Activated CD4-positive, alpha-beta T cell treated with anti-CD3 and anti-CD28 coated beads, Interleukin-10, Interleukin-2, amounts not matched to agents 100 ng/mL and 50 ng/mL, durations not matched to agents 16 hours and 8 hours (primary cell): Measurements from ENCODE around the gene EPHA4.

Experiments used
- DNase-seq: peaks from one replicate; pipeline ENCODE4 v3.0.0-alpha.2; 2020

EPHA4 gene

GRCh38 chr2:221381928-221382488, 190.1 kb downstream of the EPHA4 start:
- no peak for DNase-seq

DNA sequence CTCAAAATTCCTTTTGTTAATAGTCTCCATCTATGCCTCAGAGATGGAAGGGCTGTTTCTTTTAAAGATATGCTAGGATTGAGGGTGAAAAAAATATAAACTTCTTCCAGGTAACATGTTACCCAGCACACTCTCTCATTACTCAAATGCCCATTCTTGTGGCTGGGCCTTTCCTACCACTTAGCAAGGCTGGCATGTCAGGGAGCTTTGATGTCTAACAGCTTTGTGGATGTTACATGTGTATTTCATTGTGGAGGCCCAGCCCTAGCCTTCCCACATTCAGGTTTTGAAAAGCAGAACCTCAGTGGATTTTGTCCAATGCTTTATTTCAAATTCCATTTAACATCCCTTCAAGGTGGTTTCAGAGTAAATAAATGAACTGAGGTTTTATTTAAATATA, 191.4 kb downstream of the EPHA4 start:
- DNase-seq = no peak

- no peak for DNase-seq
These were observed 192.0 kb downstream of the EPHA4 start for GRCh38 chr2:221380062-221380461.

DNA sequence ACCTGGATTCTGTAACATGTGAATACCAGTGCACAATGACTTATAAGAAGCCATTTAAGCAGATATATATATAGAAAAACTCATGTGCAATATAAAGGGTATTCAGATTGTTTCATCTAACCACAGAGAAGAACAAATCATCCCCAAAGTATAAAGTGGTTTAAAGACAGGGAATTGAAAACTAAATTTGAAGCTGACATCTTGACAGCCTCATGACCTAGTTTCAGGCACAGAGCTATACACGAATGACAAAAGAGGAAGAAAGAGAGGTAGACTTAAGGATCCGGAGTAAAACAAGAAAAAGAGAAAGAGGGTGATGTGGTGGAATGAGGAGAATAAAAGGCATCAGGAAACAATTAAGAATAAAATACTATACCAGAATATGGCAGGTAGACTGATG, 194.5 kb downstream of the EPHA4 start:
- no peak for DNase-seq

DNA sequence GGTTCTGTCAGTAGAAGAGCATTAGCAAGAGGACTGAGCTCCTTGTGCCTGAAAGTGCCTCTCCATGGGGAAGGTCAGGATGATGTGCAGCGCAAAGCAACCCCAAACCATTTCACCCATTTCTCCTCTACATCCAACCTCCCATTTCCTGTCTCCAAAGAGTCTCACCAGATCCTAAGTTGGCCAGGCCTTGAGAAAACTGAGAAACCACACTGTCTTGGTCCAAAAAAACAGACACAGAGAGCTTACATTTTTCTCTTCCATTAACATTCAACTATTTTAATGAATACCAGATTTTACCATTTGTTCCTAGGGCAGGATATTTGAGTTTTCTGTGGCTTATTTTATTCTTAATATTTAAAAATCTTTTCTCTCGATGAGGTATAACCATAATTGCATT, 195.0 kb downstream of the EPHA4 start:
- DNase-seq = no peak

DNA sequence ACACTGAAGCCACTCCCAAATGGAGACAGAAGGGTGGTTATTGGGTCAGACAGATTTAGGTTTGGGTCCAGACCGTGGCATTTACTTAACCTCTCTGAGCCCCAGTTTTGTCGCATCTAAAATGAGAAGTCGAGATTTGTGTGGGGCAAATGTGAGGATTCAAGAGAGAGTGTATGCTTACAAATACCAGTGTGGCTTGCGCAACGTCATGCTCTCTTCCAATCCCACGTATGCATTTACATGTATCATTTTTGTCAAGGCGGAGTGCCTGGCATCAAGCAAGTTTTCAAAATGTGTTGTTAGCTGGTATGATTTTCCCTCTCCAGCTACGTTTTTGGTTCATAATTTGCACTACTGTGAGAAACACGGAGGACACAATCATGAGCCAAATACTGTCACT, 197.9 kb downstream of the EPHA4 start:
- no peak for DNase-seq

DNA sequence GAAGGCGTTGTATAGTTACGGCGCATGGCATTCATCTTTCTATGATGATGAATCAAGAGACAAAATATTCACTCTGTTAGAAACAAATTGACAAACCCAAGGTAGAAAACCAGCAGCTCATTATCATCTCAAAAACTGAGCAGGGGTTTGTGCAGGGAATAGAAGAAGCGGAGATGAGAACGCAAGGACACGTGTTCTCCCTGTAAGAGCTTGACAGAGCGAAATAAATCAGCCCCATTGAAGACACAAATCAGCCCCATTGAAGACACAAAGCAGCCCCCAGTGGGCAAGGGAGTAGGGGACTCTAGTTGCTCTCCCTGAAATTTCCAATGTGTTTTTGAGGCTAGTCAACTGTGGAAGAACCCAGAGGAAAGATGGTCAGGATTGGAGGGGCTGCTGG, 199.2 kb downstream of the EPHA4 start:
- no peak for DNase-seq

DNA sequence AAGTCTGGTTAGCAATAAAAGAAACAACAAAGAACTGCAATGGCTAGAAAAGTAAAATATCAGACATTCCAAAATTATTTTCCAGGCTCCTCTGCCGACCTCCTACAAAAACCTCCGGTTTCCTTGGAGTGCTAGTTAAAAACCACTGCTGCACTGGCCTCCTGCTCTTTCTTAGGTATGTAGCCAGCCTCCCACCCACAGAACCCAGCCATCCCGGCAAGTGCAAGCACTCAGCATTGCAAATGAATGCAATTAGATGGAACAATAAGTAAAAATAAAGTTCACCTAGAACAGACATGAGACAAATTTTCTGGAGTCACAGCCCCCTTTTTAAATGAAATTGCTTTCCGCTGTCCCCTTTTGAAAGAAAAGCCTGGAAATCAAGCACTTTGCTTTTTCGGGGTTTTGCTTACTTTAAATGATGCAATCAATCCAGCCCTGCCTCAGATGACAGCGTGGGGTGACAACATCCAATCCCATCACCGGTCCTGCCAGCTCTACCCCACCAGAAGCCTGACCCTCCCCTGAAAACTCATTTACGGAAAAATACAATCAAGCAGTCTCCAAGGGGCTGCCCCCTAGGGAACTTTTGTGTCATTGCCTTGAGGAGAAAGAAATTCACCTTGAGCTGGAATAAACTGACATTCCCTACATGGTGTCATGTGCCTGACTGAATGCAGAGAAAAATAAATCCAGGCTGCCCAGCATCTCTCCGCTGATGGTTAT, 199.8 kb downstream of the EPHA4 start:
- DNase-seq = no peak

DNA sequence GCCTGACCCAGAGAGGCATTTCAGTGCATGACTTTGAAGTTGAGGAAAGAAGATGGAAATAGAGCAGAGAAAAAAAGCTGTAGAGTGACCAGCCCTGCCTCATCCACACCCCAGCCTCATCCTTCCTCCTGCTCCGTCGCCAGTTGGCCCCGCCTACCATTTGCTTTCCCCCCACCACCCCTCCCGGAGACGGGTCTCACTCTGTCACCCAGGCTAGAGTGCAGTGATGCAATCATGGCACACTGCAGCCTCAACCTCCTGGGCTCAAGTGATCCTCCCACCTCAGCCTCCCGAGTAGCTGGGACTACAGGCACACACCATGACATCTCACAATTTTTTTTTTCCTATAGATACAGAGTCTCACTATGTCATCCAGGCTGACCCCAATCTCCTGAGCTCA, 200.8 kb downstream of the EPHA4 start:
- DNase-seq = no peak

GRCh38 chr2:221370857-221371211, 201.3 kb downstream of the EPHA4 start:
- no peak for DNase-seq

DNA sequence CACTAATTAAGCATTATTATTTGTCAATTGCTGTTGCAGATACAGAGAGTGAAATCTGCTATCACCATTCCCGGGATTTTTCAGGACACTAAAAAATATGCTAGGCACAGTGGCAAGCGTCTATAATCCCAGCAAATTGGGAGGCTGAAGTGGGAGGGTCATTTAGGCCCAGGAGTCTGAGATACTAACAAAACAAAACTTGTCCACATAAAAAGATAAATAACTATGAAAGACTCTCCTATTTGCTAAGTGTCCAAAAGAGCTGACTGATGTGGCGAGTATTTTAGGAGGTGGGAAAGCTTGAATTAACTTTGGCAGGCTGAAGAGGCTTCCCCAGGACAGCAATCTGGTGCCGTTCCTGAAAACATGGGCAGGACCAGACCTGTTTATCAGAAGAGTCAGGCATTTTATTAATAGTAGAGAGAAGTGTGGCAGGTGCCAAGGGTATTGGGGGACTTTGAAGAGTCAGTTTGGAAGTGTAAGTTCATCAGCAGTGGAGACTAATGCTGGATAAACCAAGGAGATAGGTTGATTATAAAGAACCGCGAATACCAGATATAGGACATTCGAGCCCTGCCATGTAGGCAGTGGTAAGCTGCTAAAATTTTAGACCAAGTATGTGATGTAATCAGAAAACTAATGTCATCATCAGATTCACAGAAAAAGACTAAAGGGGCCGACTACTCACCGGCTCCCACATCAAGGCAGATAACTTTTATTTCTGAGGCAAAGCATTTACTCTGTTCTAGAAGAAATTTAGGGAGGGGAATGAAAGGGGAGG, 201.8 kb downstream of the EPHA4 start:
- DNase-seq = no peak
